ENCODE results near the gene EVI2A. TPM values are rescaled to one million over a fixed set of nuclear protein-coding genes. Genes with fewer than 3 reads are reported as not detected.

The EVI2A gene
- total and polyA plus RNA-seq, 2 experiments from 2014 or later, result 1.3 TPM; not detected in 1

GRCh38 chr17:31269578-31269983 lies 51.8 kb downstream of the EVI2A start (continued):
- TF ChIP-seq, protein P1, sequence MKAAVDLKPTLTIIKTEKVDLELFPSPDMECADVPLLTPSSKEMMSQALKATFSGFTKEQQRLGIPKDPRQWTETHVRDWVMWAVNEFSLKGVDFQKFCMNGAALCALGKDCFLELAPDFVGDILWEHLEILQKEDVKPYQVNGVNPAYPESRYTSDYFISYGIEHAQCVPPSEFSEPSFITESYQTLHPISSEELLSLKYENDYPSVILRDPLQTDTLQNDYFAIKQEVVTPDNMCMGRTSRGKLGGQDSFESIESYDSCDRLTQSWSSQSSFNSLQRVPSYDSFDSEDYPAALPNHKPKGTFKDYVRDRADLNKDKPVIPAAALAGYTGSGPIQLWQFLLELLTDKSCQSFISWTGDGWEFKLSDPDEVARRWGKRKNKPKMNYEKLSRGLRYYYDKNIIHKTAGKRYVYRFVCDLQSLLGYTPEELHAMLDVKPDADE (IDR thresholded peaks at IDR 0.05), result no peak
- TF ChIP-seq CREB1 (CRISPR knock-in tag; IDR thresholded peaks at IDR 0.05; ENCODE audit: low read depth) (no peak), ZNF114 (CRISPR knock-in tag; IDR thresholded peaks at IDR 0.05) (no peak), POLR2AphosphoS5 (IDR thresholded peaks at IDR 0.05; ENCODE audit: low read depth) (no peak)

- Histone ChIP-seq H3K9me2 (ENCODE audit: insufficient read depth) (no peaks in the 10 kb centered on the region), H3K4me1 (ENCODE audit: insufficient read depth) (0 out of 2 replicates have a peak, but pooled peaks cover 4% of the 10 kb centered on the region), H3K36me3 (ENCODE audit: insufficient read depth) (no peaks in the 10 kb centered on the region), H4K20me1 (replicated peaks; ENCODE audit: insufficient read depth) (no peaks in the 10 kb centered on the region), H3K27me3 (ENCODE audit: insufficient read depth) (no peaks in the 10 kb centered on the region), H3K4me2 (0 out of 2 replicates have a peak overlapping the region, but pooled peaks have one; percentile 1), H3K4me3 (no peak overlapping the region), H3K27ac (ENCODE audit: low read depth) (peak overlapping the region; percentile 43; the same call in 1 of the 2 replicates), H3F3A (replicated peaks; ENCODE audit: low read depth) (no peaks in the 10 kb centered on the region), H2AFZ (no peak overlapping the region), H3K79me2 (replicated peaks; ENCODE audit: insufficient read depth) (no peaks in the 10 kb centered on the region)
- TF ChIP-seq CREB1 (CRISPR knock-in tag; IDR thresholded peaks at IDR 0.05; ENCODE audit: low read depth) (no peak), EZH2phosphoT487 (IDR thresholded peaks at IDR 0.05; ENCODE audit: unreplicated experiment) (no peak), ZNF462 (CRISPR knock-in tag; IDR thresholded peaks at IDR 0.05) (no peak), ZNF331 (CRISPR knock-in tag; IDR thresholded peaks at IDR 0.05; ENCODE audit: low read depth) (no peak), CTCF (conservative IDR thresholded peaks at IDR 0.05; ENCODE audit: low read depth in 2 of 2) (no peak)
- TF ChIP-seq, protein P1 (IDR thresholded peaks at IDR 0.05), result no peak
- Mint-ChIP-seq H3K9me3 (no peaks in the 10 kb centered on the region), H3K4me3 (no peak overlapping the region), H3K27me3 (ENCODE audit: insufficient read depth, low read depth, poor library complexity) (peaks cover 2% of the 10 kb centered on the region), H3K27ac (peak overlapping the region; percentile 18; the same call in 1 of the 2 replicates), H3K36me3 (ENCODE audit: low read depth) (peaks cover 12% of the 10 kb centered on the region; the same call in 2 of the 3 replicates), H3K4me1 (peaks cover 9% of the 10 kb centered on the region; the same call in 2 of the 3 replicates)
- ATAC-seq (no peak), DNase-seq (ENCODE audit: low spot score) (no peak)
These were observed 52.3 kb downstream of the EVI2A start for GRCh38 chr17:31269036-31269577.

All from GM23338 (cell line).